HG03565 (cell line): ENCODE results near the gene F5.

Experiments used
- ATAC-seq: cut with Tn5 transposase; IDR thresholded peaks from one replicate; pipeline ENCODE4 v1.9.1; 2021; ENCODE audit warnings: mild to moderate bottlenecking, moderate library complexity; ENCODE audit not compliant: unreplicated experiment

The F5 gene

DNA sequence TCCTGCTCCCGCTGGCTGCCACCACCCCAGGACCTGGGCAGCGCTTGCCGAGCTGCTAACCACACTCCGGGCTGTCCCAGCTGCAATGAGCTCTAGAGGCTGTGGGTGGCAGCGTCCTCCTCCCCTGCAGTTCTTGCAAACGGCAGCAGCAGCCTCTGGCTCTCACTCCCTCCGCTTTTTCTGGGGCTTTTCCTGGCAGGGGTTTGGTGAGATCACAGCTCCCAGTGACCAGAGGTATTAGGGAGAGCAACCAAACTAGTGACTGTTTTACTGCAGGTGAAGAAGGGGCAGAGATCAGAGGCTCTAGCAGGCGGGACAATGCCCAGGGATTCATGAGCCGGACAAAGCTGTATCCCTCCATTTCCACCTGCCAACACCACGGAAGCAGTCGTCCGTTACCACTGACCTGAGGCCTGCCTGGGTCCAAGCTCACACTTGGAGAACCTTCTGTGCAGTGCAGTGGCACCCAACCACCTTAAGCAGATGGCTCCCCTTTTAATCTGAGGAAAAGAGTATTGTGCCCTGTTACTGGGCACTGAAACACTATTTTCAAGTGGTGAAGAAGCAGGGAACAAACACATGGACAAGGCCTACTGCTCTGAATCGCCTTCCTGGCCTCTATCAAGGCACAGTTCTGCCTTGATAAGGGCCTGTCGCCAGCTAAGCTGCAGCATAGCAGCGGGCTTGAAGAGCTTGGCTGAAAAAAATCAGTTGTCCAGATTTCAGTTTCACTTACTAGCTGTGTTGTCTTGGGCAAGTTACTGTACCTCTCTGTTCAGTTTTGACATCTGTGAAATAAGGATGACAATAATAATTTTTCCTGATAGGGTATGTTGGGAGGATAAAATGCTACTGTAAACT is at the start of gene F5:
Gene F5, minus strand, starts transcription at position 87 of the 861 bp plus-strand sequence. CDS start 95 bp downstream, outside the sequence.
- ATAC-seq = peak; percentile 81

- no peak for ATAC-seq
Observed at GRCh38 chr1:169634877-169635276, 48.6 kb upstream of the F5 start.

DNA sequence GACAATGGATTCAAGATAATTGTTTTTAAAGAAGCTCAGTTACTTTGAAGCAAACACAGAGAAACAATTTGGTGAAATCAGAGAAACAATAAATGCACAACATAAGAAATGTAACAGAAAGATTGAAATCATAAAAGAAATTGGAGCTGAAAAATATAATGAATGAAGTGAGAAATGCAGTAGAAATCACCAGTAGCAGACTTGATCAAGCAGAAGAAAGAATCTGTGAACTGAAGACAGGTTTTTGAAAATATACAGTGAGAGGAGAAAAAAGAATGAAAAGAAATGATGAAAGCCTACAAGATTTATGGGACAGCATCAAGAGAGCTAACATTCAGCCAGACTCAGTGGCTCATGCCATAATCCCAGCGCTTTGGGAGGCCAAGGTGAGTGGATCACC is 47.9 kb upstream of the F5 start:
- ATAC-seq = no peak

GRCh38 chr1:169631249-169631648 is 45.0 kb upstream of the F5 start:
- no peak for ATAC-seq

- ATAC-seq = no peak
Observed at GRCh38 chr1:169630006-169630405, 43.7 kb upstream of the F5 start, which contains the start of gene SELP. Gene SELP, minus strand, starts transcription at chr1:169630124. Its CDS starts 50 bp downstream, at chr1:169630074.

DNA sequence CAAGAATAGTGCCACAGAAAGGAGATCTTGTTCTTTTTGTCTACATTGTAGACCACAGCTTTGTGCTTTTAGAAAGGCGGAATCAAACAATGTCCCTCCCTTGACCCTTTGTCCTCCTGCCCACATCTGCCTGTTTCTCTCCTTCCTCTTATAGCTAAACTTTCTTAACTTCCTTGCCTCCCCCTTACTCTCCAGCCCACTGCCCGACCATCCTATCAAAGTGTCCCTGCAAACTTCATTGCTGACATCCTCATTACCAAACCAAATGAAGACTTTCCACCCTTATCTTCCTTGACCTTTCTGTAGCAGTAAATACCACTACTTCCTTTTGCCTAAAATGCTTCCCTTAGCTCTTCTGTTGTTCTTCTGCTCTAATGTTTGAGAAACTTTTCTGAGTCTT is 38.6 kb upstream of the F5 start:
- no peak for ATAC-seq

GRCh38 chr1:169624122-169624521 is 37.8 kb upstream of the F5 start:
- no peak for ATAC-seq

- no peak for ATAC-seq
Observed at GRCh38 chr1:169623132-169623926, 37.0 kb upstream of the F5 start.

GRCh38 chr1:169620565-169620964 is 34.3 kb upstream of the F5 start:
- no peak for ATAC-seq

- no peak for ATAC-seq
Observed at GRCh38 chr1:169618367-169618766, 32.1 kb upstream of the F5 start.

DNA sequence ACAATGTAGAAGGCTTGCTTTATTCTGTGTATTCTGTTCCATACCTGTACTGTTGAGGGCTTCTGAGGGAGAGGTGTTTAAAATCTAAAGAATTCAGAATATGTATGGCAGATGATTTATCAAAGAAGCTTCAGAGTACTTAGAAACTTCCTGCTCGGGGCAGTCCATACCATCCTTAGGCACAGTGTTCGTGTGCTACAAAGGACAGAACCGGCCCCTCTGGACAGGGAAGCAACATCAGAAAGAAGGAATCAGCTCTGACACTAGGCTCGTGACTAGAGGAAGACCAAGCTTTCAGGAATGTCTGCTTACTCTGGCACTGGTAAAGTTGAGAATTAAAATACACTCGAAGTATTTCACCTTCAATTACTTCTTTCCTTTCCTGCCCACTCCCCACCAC is 29.5 kb upstream of the F5 start:
- ATAC-seq = no peak

GRCh38 chr1:169610858-169611257 is 24.6 kb upstream of the F5 start:
- ATAC-seq = no peak

DNA sequence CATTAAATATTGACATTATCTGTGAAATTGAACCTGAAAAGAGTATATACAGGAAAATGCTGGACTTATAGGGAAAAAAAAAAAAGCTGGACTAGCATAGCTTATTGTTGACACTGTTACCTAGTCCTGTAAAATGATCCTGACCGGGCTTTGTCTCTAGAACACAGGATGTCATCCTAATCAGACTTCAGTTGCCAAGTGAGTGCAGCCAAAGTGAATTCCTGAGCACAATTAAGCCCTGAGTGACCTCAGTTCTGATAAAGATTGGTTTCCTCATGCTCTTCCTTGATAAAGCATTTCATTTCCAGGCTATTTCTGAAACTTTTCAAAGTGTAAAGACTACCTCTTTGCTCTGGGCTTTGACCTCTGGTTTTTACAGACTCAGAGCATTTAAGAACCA is 23.8 kb upstream of the F5 start:
- no peak for ATAC-seq

GRCh38 chr1:169608226-169608625 is 21.9 kb upstream of the F5 start:
- no peak for ATAC-seq

DNA sequence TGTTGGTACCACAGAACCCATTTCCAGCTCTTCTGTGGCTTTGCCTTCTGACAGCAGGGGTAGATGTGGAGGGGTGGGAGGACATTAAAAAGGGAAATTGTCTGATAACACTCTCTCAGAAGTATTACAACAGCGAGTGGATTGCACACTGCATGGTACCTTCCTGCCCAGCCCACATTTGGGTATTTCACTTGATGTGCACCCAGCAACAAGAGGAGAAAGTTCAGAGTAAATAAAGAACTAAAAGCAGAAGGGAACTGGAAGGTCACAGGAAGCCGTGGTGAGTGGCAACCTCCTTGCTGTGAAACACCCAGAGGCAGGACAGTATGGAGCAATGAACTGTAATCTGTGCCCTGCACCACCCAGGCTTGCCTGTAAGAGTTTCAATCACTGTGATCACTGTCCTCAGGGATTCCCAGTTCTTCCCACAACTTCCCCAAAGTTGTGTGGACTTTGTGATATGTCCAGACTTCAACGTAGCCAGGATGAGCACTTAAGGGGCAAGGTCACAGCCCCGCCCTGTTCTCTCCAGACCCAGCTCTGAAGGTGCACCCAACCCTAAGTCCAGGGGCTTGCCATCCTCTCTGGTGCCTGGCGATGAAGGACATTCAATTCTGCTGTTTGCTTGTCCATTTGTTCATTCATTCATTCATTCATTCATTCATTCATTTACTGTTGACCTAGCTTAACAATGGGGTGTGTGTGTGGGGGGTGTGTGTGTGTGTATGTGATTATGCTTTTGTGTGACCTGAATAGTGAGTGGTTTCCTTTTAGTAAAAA is 18.7 kb upstream of the F5 start:
- no peak for ATAC-seq

DNA sequence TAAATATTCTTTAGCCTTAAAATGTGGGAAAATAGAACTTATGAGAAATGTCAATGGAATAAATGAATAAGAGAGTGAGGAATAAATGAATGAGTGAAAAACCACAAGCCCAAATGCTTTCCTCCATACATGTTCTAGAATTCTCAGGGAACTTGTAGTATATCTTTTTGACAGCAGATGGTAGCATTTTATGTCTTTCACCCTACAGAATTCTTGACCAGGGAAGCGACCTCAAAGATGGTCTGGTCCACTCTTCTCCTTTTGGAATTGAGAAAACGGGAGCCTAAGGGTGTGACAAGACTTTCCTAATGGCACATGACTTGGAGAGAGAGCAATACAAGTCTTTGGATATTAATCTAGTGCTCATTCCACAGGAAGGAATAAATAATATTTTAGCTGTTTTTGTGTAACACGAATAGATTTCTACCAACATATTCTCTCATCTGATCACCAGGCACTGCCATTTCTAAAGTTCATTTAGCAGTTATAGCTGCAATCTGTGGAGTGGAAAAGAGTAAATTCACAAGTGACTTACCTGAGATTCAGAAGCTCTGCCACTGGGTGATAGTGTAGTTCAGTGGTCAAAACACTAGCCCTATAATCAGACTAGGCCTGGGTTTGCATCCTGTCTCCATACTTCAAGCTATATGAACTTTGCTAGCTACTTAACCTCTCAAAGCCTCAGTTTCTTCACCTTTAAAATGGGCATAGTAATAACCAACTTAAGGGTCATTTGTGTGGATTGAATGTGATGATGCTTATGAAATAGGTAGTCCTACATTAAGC is 15.0 kb upstream of the F5 start:
- no peak for ATAC-seq

DNA sequence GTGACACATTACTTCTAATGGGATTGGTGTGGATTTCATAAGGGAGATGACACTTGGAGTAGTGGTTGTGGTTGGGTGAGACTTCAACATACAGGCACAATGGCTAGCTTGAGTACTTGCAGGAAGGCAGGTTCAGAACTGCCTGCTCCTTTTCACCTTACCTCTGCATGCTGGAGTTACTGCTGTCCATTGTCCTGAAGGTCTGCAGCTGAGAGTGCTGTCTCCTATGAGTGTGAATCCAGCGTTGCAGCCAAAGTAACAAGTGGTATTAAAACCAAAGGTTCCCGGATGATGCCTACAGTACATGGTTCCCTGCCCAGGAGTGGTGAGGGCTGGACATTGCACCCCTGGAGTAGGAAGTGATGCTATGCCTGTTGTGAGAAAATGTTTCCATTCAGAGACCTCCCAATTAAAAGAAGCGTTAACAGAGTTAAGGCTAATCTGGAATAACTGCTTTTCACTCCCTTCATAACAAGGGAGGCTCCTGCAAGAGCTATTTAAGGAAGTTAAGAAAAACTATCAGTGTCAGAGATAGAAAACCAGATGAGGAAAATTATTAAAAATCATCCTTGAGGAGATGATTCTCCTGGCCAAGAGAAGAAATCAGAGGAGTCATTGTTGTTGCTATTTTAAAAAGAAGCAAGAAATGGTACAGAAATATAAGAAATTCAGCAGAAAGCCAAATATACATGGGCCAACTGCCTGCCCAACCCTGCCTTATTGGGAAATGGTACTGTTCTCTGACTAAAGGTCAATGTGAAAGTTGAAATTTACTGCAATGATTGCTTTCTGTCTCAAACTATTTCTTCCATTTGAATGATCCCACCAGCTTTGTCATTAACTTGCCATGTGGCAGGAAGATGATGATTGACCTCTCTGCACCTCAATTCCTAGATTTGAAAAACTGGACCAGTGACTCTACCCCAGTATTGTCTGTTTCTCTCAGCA is 9.8 kb upstream of the F5 start:
- no peak for ATAC-seq

- peak; percentile 76 for ATAC-seq
Observed at GRCh38 chr1:169594391-169594790, 8.1 kb upstream of the F5 start.

GRCh38 chr1:169590932-169591331 is 4.7 kb upstream of the F5 start:
- ATAC-seq = no peak
